Stimulated activated CD4-positive, alpha-beta T cell treated with anti-CD3 and anti-CD28 coated beads, Interleukin-12 subunit alpha, Interleukin-12 subunit beta, amount 100 ng/mL, for 48 hours (primary cell): Measurements from ENCODE around the gene RPS6KA2.
"Not testable (repeated sequence)": the region's sequence is repeated elsewhere in the genome, so short reads cannot be mapped to it uniquely, and the experiment has no call there.

Experiments
- DNase-seq, 3 donors: peaks; one replicate each; pipeline ENCODE4 v3.0.0-alpha.2; 2020; ENCODE audit warnings: low read depth in 2 of 3, low spot score in 1 of 3

RPS6KA2 gene

GRCh38 chr6:166405386-166405785 is 221.7 kb downstream of the RPS6KA2 start:
- no peak for DNase-seq

- no peak for DNase-seq
These were observed 224.3 kb downstream of the RPS6KA2 start for GRCh38 chr6:166402582-166403277.

- DNase-seq: peak in 2 of 3 donors; percentile 41 to 42
These were observed 226.3 kb downstream of the RPS6KA2 start for GRCh38 chr6:166400649-166401250.

- no peak for DNase-seq
These were observed 226.9 kb downstream of the RPS6KA2 start for GRCh38 chr6:166400181-166400580.

- no peak for DNase-seq
These were observed 228.7 kb downstream of the RPS6KA2 start for GRCh38 chr6:166398348-166398747.

- no peak for DNase-seq
These were observed 229.2 kb downstream of the RPS6KA2 start for GRCh38 chr6:166397849-166398248.

- no peak for DNase-seq
These were observed 231.3 kb downstream of the RPS6KA2 start for GRCh38 chr6:166395778-166396177.

GRCh38 chr6:166395351-166395750 is 231.7 kb downstream of the RPS6KA2 start:
- no peak for DNase-seq

- no peak for DNase-seq
These were observed 232.8 kb downstream of the RPS6KA2 start for GRCh38 chr6:166394036-166394892.

- DNase-seq: no peak
These were observed 233.6 kb downstream of the RPS6KA2 start for GRCh38 chr6:166393535-166393823.

GRCh38 chr6:166392755-166393534 is 234.1 kb downstream of the RPS6KA2 start:
- not testable (repeated sequence) for DNase-seq

GRCh38 chr6:166389119-166389518 is 237.9 kb downstream of the RPS6KA2 start:
- DNase-seq: no peak

GRCh38 chr6:166388290-166389004 is 238.6 kb downstream of the RPS6KA2 start:
- DNase-seq: no peak

- no peak for DNase-seq
These were observed 239.3 kb downstream of the RPS6KA2 start for GRCh38 chr6:166387642-166388289.

GRCh38 chr6:166387098-166387497 is 240.0 kb downstream of the RPS6KA2 start:
- not testable (repeated sequence) for DNase-seq

- no peak for DNase-seq
These were observed 240.9 kb downstream of the RPS6KA2 start for GRCh38 chr6:166386111-166386510.

- DNase-seq: peak in 2 of 3 donors; percentile 4 to 12
These were observed 243.2 kb downstream of the RPS6KA2 start for GRCh38 chr6:166383802-166384363.

GRCh38 chr6:166382933-166383801 is 243.9 kb downstream of the RPS6KA2 start, which contains the start of gene MPC1:
TSS of gene MPC1 (minus strand) at chr6:166382940. CDS start at chr6:166382876, 64 bp downstream.
- peak; percentile 85 to 93 (median 90) for DNase-seq

GRCh38 chr6:166382500-166382932 is 244.5 kb downstream of the RPS6KA2 start:
- DNase-seq: peak in 1 of 3 donors; percentile 4
